Astrocyte (in vitro differentiated cells and primary cell): Measurements from ENCODE around the gene CD9.

Experiments used
- CTCF ChIP-seq: IDR thresholded peaks from 2 replicates; pipeline ENCODE4 v1.5.1; 2011; ENCODE audit warnings: low read depth, mild to moderate bottlenecking, inconsistent platforms, low read length, moderate library complexity; ENCODE audit not compliant: insufficient read depth
- EZH2 ChIP-seq: IDR thresholded peaks from 2 replicates; pipeline ENCODE4 v1.6.1; 2012; ENCODE audit warnings: mild to moderate bottlenecking, low read length, inconsistent platforms; ENCODE audit not compliant: insufficient read depth

- TF ChIP-seq CTCF (no peak), EZH2 (no peak)
These were observed 69.8 kb downstream of the CD9 start for GRCh38 chr12:6269986-6270385.
